GM12878 (cell line): ENCODE data around the gene TRAK2. TPM values are rescaled to one million over a fixed set of nuclear protein-coding genes. Genes with fewer than 3 reads are reported as not detected.

Source experiments
- CBX3 ChIP-seq: fragments of 200-600 bp; sonication (generic); IDR thresholded peaks from 2 replicates; pipeline ENCODE4 v1.6.1; 2016; ENCODE audit warnings: low read depth, borderline replicate concordance
- CHD2 ChIP-seq: IDR thresholded peaks from 2 replicates; pipeline ENCODE4 v1.6.1; 2011; ENCODE audit warnings: low read depth, low read length, improper control_type of control experiment, borderline replicate concordance
- FOXK2 ChIP-seq: fragments of 450-650 bp; IDR thresholded peaks from 2 replicates; pipeline ENCODE4 v1.6.1; 2017; ENCODE audit warnings: mild to moderate bottlenecking, moderate library complexity
- HDAC2 ChIP-seq: fragments of 200-600 bp; sonication (generic); IDR thresholded peaks from 2 replicates; pipeline ENCODE4 v1.6.1; 2017
- HDAC6 ChIP-seq: fragments of 200-600 bp; sonication (generic); IDR thresholded peaks from one replicate; pipeline ENCODE4 v1.8.0; 2017; ENCODE audit warnings: antibody characterized with exemption; ENCODE audit not compliant: unreplicated experiment
- IKZF1 ChIP-seq: fragments of 450-650 bp; conservative IDR thresholded peaks from 2 replicates; pipeline ENCODE4 v1.6.1; 2017; ENCODE audit warnings: antibody characterized with exemption, mild to moderate bottlenecking
- IRF5 ChIP-seq: fragments of 450-650 bp; IDR thresholded peaks from 2 replicates; pipeline ENCODE4 v1.6.1; 2017; ENCODE audit warnings: borderline replicate concordance
- KDM1A ChIP-seq: fragments of 200-600 bp; sonication (generic); IDR thresholded peaks from 2 replicates; pipeline ENCODE4 v1.6.1; 2016; ENCODE audit warnings: borderline replicate concordance
- MYC ChIP-seq: IDR thresholded peaks from 2 replicates; pipeline ENCODE4 v1.6.1; 2011; ENCODE audit warnings: mild to moderate bottlenecking, low read length, moderate library complexity, inconsistent platforms; ENCODE audit not compliant: insufficient read depth, insufficient replicate concordance, insufficient read length, severe bottlenecking
- NFIC ChIP-seq: IDR thresholded peaks from 2 replicates; pipeline ENCODE4 v1.6.1; 2012; ENCODE audit warnings: low read depth, mild to moderate bottlenecking, inconsistent platforms, low read length, moderate library complexity
- PML ChIP-seq: IDR thresholded peaks from 2 replicates; pipeline ENCODE4 v1.6.1; 2012; ENCODE audit warnings: low read length, inconsistent platforms
- POU2F2 ChIP-seq: IDR thresholded peaks from 3 replicates; pipeline ENCODE4 v1.6.1; 2011; ENCODE audit warnings: low read depth, mild to moderate bottlenecking, low read length, borderline replicate concordance
- RAD51 ChIP-seq: fragments of 450-650 bp; IDR thresholded peaks from 2 replicates; pipeline ENCODE4 v1.6.1; 2016; ENCODE audit warnings: moderate library complexity, mild to moderate bottlenecking, inconsistent platforms
- SIN3A ChIP-seq: IDR thresholded peaks from 2 replicates; pipeline ENCODE4 v1.6.1; 2012; ENCODE audit warnings: low read depth, low read length, improper control_type of control experiment
- SKIL ChIP-seq: fragments of 450-650 bp; IDR thresholded peaks from 2 replicates; pipeline ENCODE4 v1.6.1; 2017; ENCODE audit warnings: mild to moderate bottlenecking, low read depth, inconsistent platforms; ENCODE audit not compliant: poor library complexity, severe bottlenecking
- SP1 ChIP-seq: IDR thresholded peaks from one replicate; pipeline ENCODE4 v1.6.1; 2011; ENCODE audit warnings: low read depth, low read length
- SREBF1 ChIP-seq: IDR thresholded peaks from 2 replicates; pipeline ENCODE4 v1.6.1; 2012; ENCODE audit warnings: mild to moderate bottlenecking, low read length
- TARDBP ChIP-seq: IDR thresholded peaks from 2 replicates; pipeline ENCODE4 v1.6.1; 2016; ENCODE audit warnings: borderline replicate concordance
- USF2 ChIP-seq: IDR thresholded peaks from 2 replicates; pipeline ENCODE4 v1.6.1; 2011; ENCODE audit warnings: low read depth, low read length, improper control_type of control experiment, borderline replicate concordance
- YY1 ChIP-seq: IDR thresholded peaks from 2 replicates; pipeline ENCODE4 v1.6.1; 2011; ENCODE audit warnings: low read depth, mild to moderate bottlenecking, low read length
- ZBTB40 ChIP-seq: fragments of 450-650 bp; IDR thresholded peaks from 2 replicates; pipeline ENCODE4 v1.6.1; 2016; ENCODE audit warnings: mild to moderate bottlenecking, moderate library complexity, borderline replicate concordance
- ZNF274 ChIP-seq: IDR thresholded peaks from one replicate; pipeline ENCODE4 v1.8.0; 2011; ENCODE audit not compliant: insufficient read length, insufficient read depth
- ZSCAN29 ChIP-seq: fragments of 450-650 bp; IDR thresholded peaks from 2 replicates; pipeline ENCODE4 v1.6.1; 2017; ENCODE audit warnings: mild to moderate bottlenecking, moderate library complexity
- polyA plus RNA-seq, 11 experiments: library from polyadenylated mRNA; depleted of rRNA in 4 of 11; unstranded in 6 of 11; stranded (reverse) in 5 of 11; fragments of >200 nt; fragmentation: Nextera tagmentation in 4 of 11; fragmentation: Illumina TruSeq in 1 of 11; extraction: Ambion mirVana in 4 of 11; extraction: Trizol in 1 of 11; gene quantifications; 1 replicate in 1 of 11; 2 replicates in 10 of 11; pipeline versions ENCODE4 v1.2.1 to v1.2.3, GENCODE V29; 2011 to 2016; ENCODE audit warnings: inconsistent platforms in 2 of 11, missing spikeins in 2 of 11, low read depth in 1 of 11
- total RNA-seq, 4 experiments: library from RNA; depleted of rRNA in 3 of 4; stranded (reverse); fragments of >200 nt in 3 of 4; fragmentation: Illumina TruSeq in 1 of 4; extraction: Trizol in 1 of 4; gene quantifications; 2 replicates each; pipeline versions ENCODE4 v1.2.1 to v1.2.3, GENCODE V29; 2013 to 2021

TRAK2 gene
- total and polyA plus RNA-seq, 10 of the 15 experiments (the other 5 are each of a cell fraction or from before 2014, with no cell fraction given) = 5.2 to 20.0 (median 11.8) TPM

- TF ChIP-seq SKIL (no peak), TARDBP (peak; percentile 83), PML (peak; percentile 85; the same call in 1 of the 2 replicates), CHD2 (peak; percentile 85), ZSCAN29 (0 out of 2 replicates have a peak, but pooled peaks have one; percentile 24), HDAC2 (no peak), ZBTB40 (peak; percentile 79), FOXK2 (peak; percentile 77), YY1 (peak; percentile 98), SREBF1 (peak; percentile 72), USF2 (no peak), KDM1A (no peak), ZNF274 (no peak), SIN3A (peak; percentile 81), IRF5 (no peak), RAD51 (no peak), MYC (no peak), SP1 (peak; percentile 72), IKZF1 (peak; percentile 98), NFIC (no peak), CBX3 (no peak), HDAC6 (no peak), POU2F2 (peak; percentile 44; the same call in 1 of the 3 replicates)
Observed at GRCh38 chr2:201451292-201452057, at the start of gene TRAK2, which contains the start of gene STRADB (continued).
